Spleen (tissue), 7 donors: ENCODE measurements around the gene TTC32.

ENCODE experiments used
- CTCF ChIP-seq, 11 experiments: fragments of 200-600 bp in 7 of 11; fragments of 450-650 bp in 4 of 11; sonication (generic) in 4 of 11; IDR thresholded peaks in 8 of 11; conservative IDR thresholded peaks in 3 of 11; 1 replicate in 7 of 11; 2 replicates in 4 of 11; pipeline versions ENCODE4 v1.4.0 to v1.8.0; 2016 to 2021; ENCODE audit warnings: antibody characterized with exemption in 11 of 11, inconsistent platforms in 4 of 11, mild to moderate bottlenecking in 1 of 11
- POLR2A ChIP-seq, 3 donors: fragments of 450-650 bp; IDR thresholded peaks; one replicate each; pipeline ENCODE4 v1.5.1; 2017; ENCODE audit warnings: antibody characterized with exemption in 3 of 3, mild to moderate bottlenecking in 1 of 3
- donor health status: DM: no; HTN: no; CAD: no; lungs with moderate emphysema.
- donor health status: DM: no; HTN: no; CAD: no.
- donor health status: DM: no; HTN: no; CAD: no.

- TF ChIP-seq CTCF (IDR thresholded peaks at IDR 0.05 in 8 of 11, conservative IDR thresholded peaks at IDR 0.05 in 3 of 11) = peak in 6 of 11 experiments; percentile 4 to 43 (median 33)
- TF ChIP-seq POLR2A (IDR thresholded peaks at IDR 0.05) = peak; percentile 15 to 72 (median 64)
These were observed at the start of gene TTC32 for GRCh38 chr2:19901442-19902215.
